Activated B cell treated with CpG ODN at 0.5 μM for 24 hours (primary cell): Measurements from ENCODE around the gene SLC27A2. TPM values are rescaled to one million over a fixed set of nuclear protein-coding genes. Genes with fewer than 3 reads are reported as not detected.

Source experiments
- ATAC-seq: fragments of 200-7000 bp; cut with Tn5 transposase; one replicate; pipeline ENCODE4 v1.10.0; 2021; ENCODE audit warnings: low read depth, mild to moderate bottlenecking, moderate library complexity
- CTCF ChIA-PET: fragments of 350-600 bp; sonication (Branson Sonifier 250); formaldehyde crosslinking; loops from one replicate; lab custom pipeline; 2021; ENCODE audit warnings: antibody characterized with exemption; lab: Charles Lee
- POLR2A ChIA-PET: fragments of 350-600 bp; sonication (Branson Sonifier 250); formaldehyde crosslinking; loops from one replicate; lab custom pipeline; 2021; ENCODE audit warnings: antibody characterized with exemption; lab: Charles Lee
- DNase-seq: peaks from one replicate; pipeline ENCODE4 v3.0.0; 2022
- H3K27ac Mint-ChIP-seq: one replicate; pipeline ENCODE4 v1.8.0; 2020; ENCODE audit warnings: mixed read lengths
- H3K27me3 Mint-ChIP-seq: one replicate; pipeline ENCODE4 v1.8.0; 2021; ENCODE audit warnings: mixed read lengths
- H3K36me3 Mint-ChIP-seq: one replicate; pipeline ENCODE4 v1.8.0; 2021; ENCODE audit warnings: low read depth, mixed read lengths
- H3K4me1 Mint-ChIP-seq: one replicate; pipeline ENCODE4 v1.8.0; 2021; ENCODE audit warnings: mixed read lengths
- H3K4me3 Mint-ChIP-seq: one replicate; pipeline ENCODE4 v1.8.0; 2020; ENCODE audit warnings: mild to moderate bottlenecking, mixed read lengths
- H3K9me3 Mint-ChIP-seq: one replicate; pipeline ENCODE4 v1.8.0; 2020; ENCODE audit warnings: mixed read lengths
- intact Hi-C: fragments of 100-400 bp; cut with micrococcal nuclease; formaldehyde crosslinking; loops from one replicate; pipeline ENCODE4 v1.15.1; 2024
- total RNA-seq: library from RNA; stranded (reverse); gene quantifications from 2 replicates; pipeline ENCODE4 v1.2.3, GENCODE V29; 2022
- TF ChIP-seq, protein P1 (sequence below): fragments of 200-600 bp; IDR thresholded peaks from one replicate; pipeline ENCODE4 v1.8.0; 2022; ENCODE audit warnings: antibody characterized with exemption, mild to moderate bottlenecking

The SLC27A2 gene
- total RNA-seq, 1 donor from 2014 or later = 0.29 TPM

- no peaks in the 10 kb centered on the region for H3K27me3 Mint-ChIP-seq
- CTCF ChIA-PET = no interaction called here
- POLR2A ChIA-PET = no interaction called here
- H3K9me3 Mint-ChIP-seq = no peaks in the 10 kb centered on the region
- DNase-seq (no peak), ATAC-seq (no peak)
- no peak overlapping the region for H3K27ac Mint-ChIP-seq
- intact Hi-C loops = no loop called here
- no peaks in the 10 kb centered on the region for H3K36me3 Mint-ChIP-seq
- H3K4me3 Mint-ChIP-seq = no peak overlapping the region
- H3K4me1 Mint-ChIP-seq = peaks cover 23% of the 10 kb centered on the region
- TF ChIP-seq, protein P1, sequence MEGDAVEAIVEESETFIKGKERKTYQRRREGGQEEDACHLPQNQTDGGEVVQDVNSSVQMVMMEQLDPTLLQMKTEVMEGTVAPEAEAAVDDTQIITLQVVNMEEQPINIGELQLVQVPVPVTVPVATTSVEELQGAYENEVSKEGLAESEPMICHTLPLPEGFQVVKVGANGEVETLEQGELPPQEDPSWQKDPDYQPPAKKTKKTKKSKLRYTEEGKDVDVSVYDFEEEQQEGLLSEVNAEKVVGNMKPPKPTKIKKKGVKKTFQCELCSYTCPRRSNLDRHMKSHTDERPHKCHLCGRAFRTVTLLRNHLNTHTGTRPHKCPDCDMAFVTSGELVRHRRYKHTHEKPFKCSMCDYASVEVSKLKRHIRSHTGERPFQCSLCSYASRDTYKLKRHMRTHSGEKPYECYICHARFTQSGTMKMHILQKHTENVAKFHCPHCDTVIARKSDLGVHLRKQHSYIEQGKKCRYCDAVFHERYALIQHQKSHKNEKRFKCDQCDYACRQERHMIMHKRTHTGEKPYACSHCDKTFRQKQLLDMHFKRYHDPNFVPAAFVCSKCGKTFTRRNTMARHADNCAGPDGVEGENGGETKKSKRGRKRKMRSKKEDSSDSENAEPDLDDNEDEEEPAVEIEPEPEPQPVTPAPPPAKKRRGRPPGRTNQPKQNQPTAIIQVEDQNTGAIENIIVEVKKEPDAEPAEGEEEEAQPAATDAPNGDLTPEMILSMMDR = no peak
Observed at GRCh38 chr15:50189633-50190032, 7.6 kb downstream of the SLC27A2 start.

DNA sequence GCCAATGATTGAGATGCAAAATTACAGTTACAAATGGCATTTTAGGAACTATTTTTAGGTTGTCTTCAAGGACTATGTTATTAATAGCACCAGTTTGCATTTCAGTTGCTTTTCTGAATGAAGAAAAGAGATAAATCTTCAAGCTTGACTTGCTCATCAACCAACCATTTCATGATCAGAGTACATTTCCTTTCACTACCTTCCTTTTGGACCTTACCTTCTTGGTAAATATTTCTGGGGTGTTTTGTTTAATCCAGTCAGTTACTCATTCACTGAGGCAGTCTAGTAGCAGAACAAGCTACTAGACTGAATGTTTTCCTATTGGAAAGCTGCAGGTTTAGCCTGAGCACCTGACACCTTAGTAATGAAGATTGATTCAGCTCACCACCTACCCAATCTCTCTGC is 8.2 kb downstream of the SLC27A2 start:
- TF ChIP-seq, protein P1 = no peak
- ATAC-seq (no peak), DNase-seq (no peak)
- no peaks in the 10 kb centered on the region for H3K27me3 Mint-ChIP-seq
- ChIA-PET POLR2A (no interaction called here), CTCF (interaction anchor here (0.6 kb wide), 1 partner anchor 10 kb away, joined by 3 read pairs; no protein-coding TSS in a partner anchor)
- intact Hi-C loops = no loop called here
- H3K4me3 Mint-ChIP-seq = no peak overlapping the region
- peaks cover 23% of the 10 kb centered on the region for H3K4me1 Mint-ChIP-seq
- H3K9me3 Mint-ChIP-seq = no peaks in the 10 kb centered on the region
- H3K36me3 Mint-ChIP-seq = no peaks in the 10 kb centered on the region
- H3K27ac Mint-ChIP-seq = no peak overlapping the region

GRCh38 chr15:50190723-50191122 is 8.7 kb downstream of the SLC27A2 start:
- no peaks in the 10 kb centered on the region for H3K9me3 Mint-ChIP-seq
- POLR2A ChIA-PET = no interaction called here
- H3K36me3 Mint-ChIP-seq = no peaks in the 10 kb centered on the region
- H3K27ac Mint-ChIP-seq = no peak overlapping the region
- intact Hi-C loops = no loop called here
- ATAC-seq = no peak
- H3K4me1 Mint-ChIP-seq = peaks cover 23% of the 10 kb centered on the region
- CTCF ChIA-PET = interaction anchor here (0.6 kb wide), 1 partner anchor 9 kb away, joined by 3 read pairs; no protein-coding TSS in a partner anchor
- DNase-seq = no peak
- H3K4me3 Mint-ChIP-seq = no peak overlapping the region
- TF ChIP-seq, protein P1 = no peak
- H3K27me3 Mint-ChIP-seq = no peaks in the 10 kb centered on the region

- ATAC-seq (no peak), DNase-seq (no peak)
- Mint-ChIP-seq H3K36me3 (no peaks in the 10 kb centered on the region), H3K4me1 (peaks cover 23% of the 10 kb centered on the region), H3K9me3 (no peaks in the 10 kb centered on the region), H3K27ac (no peak overlapping the region), H3K4me3 (no peak overlapping the region), H3K27me3 (no peaks in the 10 kb centered on the region)
- intact Hi-C loops = no loop called here
- CTCF ChIA-PET = no interaction called here
- POLR2A ChIA-PET = no interaction called here
- TF ChIP-seq, protein P1 = no peak
Observed at GRCh38 chr15:50192164-50192563, 10.2 kb downstream of the SLC27A2 start.

DNA sequence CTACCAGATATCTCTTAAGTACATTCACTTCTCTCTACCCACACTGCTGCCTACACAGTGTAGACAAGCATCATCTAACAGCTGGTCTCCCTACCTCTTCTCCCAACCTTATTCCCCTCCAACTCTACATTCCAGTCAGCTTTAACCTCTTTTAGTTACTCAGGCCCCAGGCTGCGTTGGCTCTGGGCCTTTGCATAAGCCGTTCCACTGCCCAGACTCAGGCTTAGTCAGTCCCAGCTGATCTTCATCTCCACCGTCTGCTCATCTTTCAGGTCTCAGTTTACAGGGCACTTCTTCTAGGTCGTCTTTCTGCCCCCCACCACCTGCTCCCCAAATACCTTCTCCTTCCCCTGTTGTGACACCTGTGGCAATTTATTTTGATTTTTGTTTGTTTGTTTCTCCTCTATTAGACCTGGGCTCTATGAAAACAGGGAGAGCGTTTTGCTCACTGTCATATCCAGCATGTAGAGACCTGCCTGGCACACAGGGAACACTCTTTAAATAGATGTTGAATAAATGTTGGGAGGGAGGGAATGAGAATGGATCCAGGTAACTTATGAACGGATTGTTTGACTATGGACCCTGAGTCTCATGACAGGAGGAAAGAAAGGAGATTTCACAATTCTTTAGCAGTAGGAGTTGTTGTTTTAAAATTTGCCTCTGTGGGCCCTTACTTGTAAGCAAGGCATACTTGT is 11.1 kb downstream of the SLC27A2 start:
- Mint-ChIP-seq H3K9me3 (no peaks in the 10 kb centered on the region), H3K4me1 (peaks cover 23% of the 10 kb centered on the region), H3K27me3 (no peaks in the 10 kb centered on the region), H3K27ac (no peak overlapping the region), H3K36me3 (no peaks in the 10 kb centered on the region), H3K4me3 (no peak overlapping the region)
- intact Hi-C loops = no loop called here
- DNase-seq (no peak), ATAC-seq (no peak)
- TF ChIP-seq, protein P1 = no peak
- CTCF ChIA-PET = no interaction called here
- POLR2A ChIA-PET = no interaction called here
